Right lobe of liver (tissue), 4 donors: ENCODE measurements around the gene PET100.

ENCODE experiments used
- CTCF ChIP-seq, 4 donors: fragments of 200-600 bp in 3 of 4; fragments of 450-650 bp in 1 of 4; IDR thresholded peaks; one replicate each; pipeline versions ENCODE4 v1.5.1 to v1.8.0; 2016 to 2022; ENCODE audit warnings: antibody characterized with exemption in 4 of 4, mild to moderate bottlenecking in 2 of 4
- POLR2A ChIP-seq: fragments of 450-650 bp; IDR thresholded peaks from one replicate; pipeline ENCODE4 v1.6.1; 2017; ENCODE audit warnings: antibody characterized with exemption, mild to moderate bottlenecking
- donor health status: DM: no; HTN: no; CAD: no.
- donor health status: DM: no; HTN: no; CAD: no.
- donor health status: DM: no; HTN: yes; CAD: no.

GRCh38 chr19:7676376-7676775 is 46.8 kb downstream of the PET100 start:
- TF ChIP-seq CTCF (IDR thresholded peaks at IDR 0.05): no peak
- TF ChIP-seq POLR2A: no peak
